Stomach (tissue), 9 donors: ENCODE measurements around the gene PLCH1. TPM values are rescaled to one million over a fixed set of nuclear protein-coding genes. Genes with fewer than 3 reads are reported as not detected.

Experiments used
- DNase-seq, 2 donors: peaks; one replicate each; pipeline versions ENCODE4 v3.0.0 to v3.0.0-alpha.2; 2013 to 2019
- H3K27ac ChIP-seq, 5 donors: fragments of 200-600 bp in 4 of 5; sonication (generic) in 4 of 5; one replicate each; pipeline ENCODE4 v1.5.1; 2013 to 2019; ENCODE audit warnings: mild to moderate bottlenecking in 1 of 5, moderate library complexity in 1 of 5
- H3K27me3 ChIP-seq, 3 donors: fragments of 200-600 bp; sonication (generic); one replicate each; pipeline ENCODE4 v1.5.1; 2017 to 2019; ENCODE audit warnings: mixed run types in 1 of 3
- H3K36me3 ChIP-seq, 4 donors: fragments of 200-600 bp; sonication (generic); 1 replicate in 3 of 4; 2 replicates in 1 of 4; pipeline ENCODE4 v1.5.1; 2016 to 2019
- H3K4me1 ChIP-seq, 4 donors: fragments of 200-600 bp; sonication (generic); one replicate each; pipeline ENCODE4 v1.5.1; 2016 to 2019
- H3K4me3 ChIP-seq, 4 donors: fragments of 200-600 bp; sonication (generic) in 3 of 4; one replicate each; pipeline ENCODE4 v1.5.1; 2016 to 2019; ENCODE audit warnings: mild to moderate bottlenecking in 1 of 4
- H3K9me3 ChIP-seq, 4 donors: fragments of 200-600 bp; sonication (generic); one replicate each; pipeline ENCODE4 v1.5.1; 2016 to 2019
- CTCF ChIP-seq, 7 experiments: fragments of 450-650 bp in 4 of 7; fragments of 200-600 bp in 3 of 7; sonication (generic) in 3 of 7; IDR thresholded peaks; one replicate each; pipeline ENCODE4 v1.5.1; 2016 to 2019; ENCODE audit warnings: antibody characterized with exemption in 7 of 7, control low read depth in 2 of 7, mild to moderate bottlenecking in 1 of 7
- EP300 ChIP-seq: sonication (generic); formaldehyde crosslinking; IDR thresholded peaks from one replicate; pipeline ENCODE4 v1.6.1; 2017; ENCODE audit warnings: antibody characterized with exemption
- POLR2A ChIP-seq, 4 donors: fragments of 450-650 bp; IDR thresholded peaks; one replicate each; pipeline ENCODE4 v1.6.1; 2016; ENCODE audit warnings: antibody characterized with exemption in 4 of 4, control low read depth in 2 of 4, mild to moderate bottlenecking in 1 of 4, moderate library complexity in 1 of 4
- POLR2AphosphoS5 ChIP-seq, 3 donors: sonication (generic); formaldehyde crosslinking; IDR thresholded peaks; one replicate each; pipeline ENCODE4 v1.6.1; 2016; ENCODE audit warnings: antibody characterized with exemption in 3 of 3
- WGBS, 5 donors: extraction: QIAGEN DNeasy Blood & Tissue Kit in 3 of 5; methylation state at CpG; one replicate each; pipeline versions ENCODE4 v1.1.5 to v1.1.7; 2013 to 2018; 5-methylcytosine and 5-hydroxymethylcytosine counted together
- intact Hi-C: fragments of 100-400 bp; cut with DNase I; formaldehyde crosslinking; loops from one replicate; pipeline ENCODE4 v1.15.1; 2023; ENCODE audit warnings: low total_unique reads
- polyA plus RNA-seq, 3 donors: library from polyadenylated mRNA; stranded (reverse); fragments of 200-250 nt; gene quantifications; one replicate each; pipeline ENCODE4 v1.2.3, GENCODE V29; 2013
- small RNA-seq, 4 donors: library from RNA; depleted of rRNA; stranded (forward); fragments of <200 nt; gene quantifications; one replicate each; pipeline ENCODE3, GENCODE V24; 2016
- total RNA-seq, 5 donors: library from RNA; depleted of rRNA; stranded (reverse); fragments of >200 nt; gene quantifications; one replicate each; pipeline versions ENCODE4 v1.1.0 to v1.2.3, GENCODE V29; 2014 to 2016
- donor health status: healthy with polysubstance abuse.
- donor health status: Bipolar disorder and iron deficiency.
- donor health status: healthy.

The PLCH1 gene
- total and polyA plus RNA-seq, 8 donors = 0.75 to 18.8 (median 3.3) TPM

DNA sequence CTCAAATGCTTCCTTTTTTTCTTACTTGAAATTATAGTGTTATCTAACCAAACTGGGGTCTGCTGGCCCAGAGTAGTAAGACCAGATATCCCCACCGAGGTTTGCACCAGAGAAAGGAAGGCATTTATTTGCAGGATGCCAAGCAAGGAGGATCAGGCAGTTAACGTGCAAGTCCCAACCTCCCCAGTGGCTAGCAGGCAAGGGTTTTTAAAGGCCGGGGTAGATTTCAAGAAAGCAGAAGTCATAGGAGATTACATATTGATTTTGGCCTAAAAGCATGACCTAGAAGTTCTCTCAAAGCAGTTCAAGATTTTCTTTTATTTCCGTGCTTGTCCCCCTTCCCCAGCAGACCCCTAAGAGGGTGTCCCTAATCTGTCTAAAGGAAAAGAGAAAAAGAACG is 418.6 kb downstream of the PLCH1 start:
- TF ChIP-seq POLR2A (IDR thresholded peaks at IDR 0.05) (no peak), CTCF (IDR thresholded peaks at IDR 0.05) (no peak), EP300 (no peak), POLR2AphosphoS5 (IDR thresholded peaks at IDR 0.05) (no peak)
- WGBS, 5 donors = 73 to 82% (median 80%) methylated on average over 5 of the region's 5 CpGs
- intact Hi-C loops = loop anchor here (10.0 kb wide), 1 partner anchor 571 kb away; no protein-coding TSS in a partner anchor

More for the DNA sequence above, 418.6 kb downstream of the PLCH1 start:
- Histone ChIP-seq H3K4me3 (no peak overlapping the region), H3K27me3 (no peaks in the 10 kb centered on the region), H3K27ac (no peak overlapping the region), H3K4me1 (no peaks in the 10 kb centered on the region), H3K36me3 (no peaks in the 10 kb centered on the region), H3K9me3 (no peaks in the 10 kb centered on the region)
- DNase-seq = no peak

Small RNA genes within 50 kb of the gene (small RNA-seq; reads per million reads assigned to genes)
- gene AC108729.3 = 0 reads per million in 4 donors
- 0 reads per million in 4 donors for gene RN7SL715P

Other genes with a start within 250 kb of the PLCH1 start
- gene C3orf33, start 61.2 kb upstream of the PLCH1 start, total RNA-seq = 1 to 10 TPM in 2 of 5 donors, under 1 TPM in 2, not detected in 1; 0.72 to 5.5 (median 1.8) TPM
- 1 to 10 TPM; 1.4 to 2.5 (median 1.5) TPM for gene C3orf33, start 61.2 kb upstream of the PLCH1 start, polyA plus RNA-seq
- 10 to 100 TPM in 4 of 5 donors, 1 to 10 TPM in 1; 9.9 to 51.0 (median 27.0) TPM for gene SLC33A1, start 109.4 kb upstream of the PLCH1 start, total RNA-seq
- 1 to 10 TPM; 3.1 to 5.8 (median 4.0) TPM for gene SLC33A1, start 109.4 kb upstream of the PLCH1 start, polyA plus RNA-seq
- 10 to 100 TPM in 3 of 5 donors, 1 to 10 TPM in 2; 4.6 to 43.7 (median 26.8) TPM for gene GMPS, start 125.6 kb upstream of the PLCH1 start, total RNA-seq
- 10 to 100 TPM; 14.4 to 24.1 (median 21.2) TPM for gene GMPS, start 125.6 kb upstream of the PLCH1 start, polyA plus RNA-seq